Omental fat pad (tissue), 4 donors: Measurements from ENCODE around the gene DCUN1D1. TPM values are rescaled to one million over a fixed set of nuclear protein-coding genes. Genes with fewer than 3 reads are reported as not detected.

Source experiments
- ATAC-seq: fragments of 150-250 bp; one replicate; pipeline ENCODE4 v1.9.1; 2016; ENCODE audit warnings: mild to moderate bottlenecking, moderate library complexity; ENCODE audit not compliant: low FRiP score
- DNase-seq: peaks from one replicate; pipeline ENCODE4 v3.0.0-alpha.2; 2019; ENCODE audit warnings: low spot score
- total RNA-seq, 4 donors: library from RNA; depleted of rRNA; stranded (reverse); fragments of >200 nt; gene quantifications; one replicate each; pipeline ENCODE4 v1.1.0, GENCODE V29; 2016
- TF ChIP-seq, protein P1 (sequence below), 3 donors: fragments of 450-650 bp; IDR thresholded peaks; one replicate each; pipeline ENCODE4 v1.5.1; 2016 to 2017; ENCODE audit warnings: antibody characterized with exemption in 3 of 3, mild to moderate bottlenecking in 3 of 3, moderate library complexity in 2 of 3

DCUN1D1 gene
- total RNA-seq, 4 donors from 2014 or later: 19.5 to 27.7 (median 22.2) TPM

GRCh38 chr3:182967218-182968204 is 12.8 kb downstream of the DCUN1D1 start:
- no peak for ATAC-seq
- DNase-seq: no peak
- TF ChIP-seq, protein P1, sequence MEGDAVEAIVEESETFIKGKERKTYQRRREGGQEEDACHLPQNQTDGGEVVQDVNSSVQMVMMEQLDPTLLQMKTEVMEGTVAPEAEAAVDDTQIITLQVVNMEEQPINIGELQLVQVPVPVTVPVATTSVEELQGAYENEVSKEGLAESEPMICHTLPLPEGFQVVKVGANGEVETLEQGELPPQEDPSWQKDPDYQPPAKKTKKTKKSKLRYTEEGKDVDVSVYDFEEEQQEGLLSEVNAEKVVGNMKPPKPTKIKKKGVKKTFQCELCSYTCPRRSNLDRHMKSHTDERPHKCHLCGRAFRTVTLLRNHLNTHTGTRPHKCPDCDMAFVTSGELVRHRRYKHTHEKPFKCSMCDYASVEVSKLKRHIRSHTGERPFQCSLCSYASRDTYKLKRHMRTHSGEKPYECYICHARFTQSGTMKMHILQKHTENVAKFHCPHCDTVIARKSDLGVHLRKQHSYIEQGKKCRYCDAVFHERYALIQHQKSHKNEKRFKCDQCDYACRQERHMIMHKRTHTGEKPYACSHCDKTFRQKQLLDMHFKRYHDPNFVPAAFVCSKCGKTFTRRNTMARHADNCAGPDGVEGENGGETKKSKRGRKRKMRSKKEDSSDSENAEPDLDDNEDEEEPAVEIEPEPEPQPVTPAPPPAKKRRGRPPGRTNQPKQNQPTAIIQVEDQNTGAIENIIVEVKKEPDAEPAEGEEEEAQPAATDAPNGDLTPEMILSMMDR (IDR thresholded peaks at IDR 0.05): no peak

DNA sequence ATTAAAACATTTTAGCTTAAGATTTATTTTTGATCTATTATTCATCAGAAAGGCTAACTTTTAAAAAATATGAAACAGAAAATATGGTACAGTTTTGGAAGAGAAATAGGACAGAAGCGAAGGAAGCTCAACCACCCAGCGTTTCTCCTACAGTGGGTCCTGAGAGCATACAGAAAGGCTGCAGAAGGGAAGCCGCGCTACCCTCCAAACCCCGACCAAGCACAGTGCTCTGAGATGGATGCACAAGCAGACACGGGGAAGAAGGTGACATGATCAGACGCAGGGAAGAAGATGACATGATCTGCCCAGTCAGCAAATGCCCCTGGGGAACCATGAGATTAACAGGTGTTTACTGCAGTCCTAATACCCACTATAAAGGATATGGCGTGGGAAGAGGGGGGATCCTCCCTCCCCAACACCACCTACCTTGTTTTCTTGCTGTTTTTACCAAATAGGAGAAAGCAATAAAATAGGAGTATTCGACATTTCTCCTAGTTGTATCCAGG is 14.4 kb downstream of the DCUN1D1 start:
- DNase-seq: no peak
- TF ChIP-seq, protein P1 (IDR thresholded peaks at IDR 0.05): no peak
- no peak for ATAC-seq

- TF ChIP-seq, protein P1 (IDR thresholded peaks at IDR 0.05): no peak
- ATAC-seq: no peak
- DNase-seq: no peak
Observed at GRCh38 chr3:182964179-182964578, 16.2 kb downstream of the DCUN1D1 start.

DNA sequence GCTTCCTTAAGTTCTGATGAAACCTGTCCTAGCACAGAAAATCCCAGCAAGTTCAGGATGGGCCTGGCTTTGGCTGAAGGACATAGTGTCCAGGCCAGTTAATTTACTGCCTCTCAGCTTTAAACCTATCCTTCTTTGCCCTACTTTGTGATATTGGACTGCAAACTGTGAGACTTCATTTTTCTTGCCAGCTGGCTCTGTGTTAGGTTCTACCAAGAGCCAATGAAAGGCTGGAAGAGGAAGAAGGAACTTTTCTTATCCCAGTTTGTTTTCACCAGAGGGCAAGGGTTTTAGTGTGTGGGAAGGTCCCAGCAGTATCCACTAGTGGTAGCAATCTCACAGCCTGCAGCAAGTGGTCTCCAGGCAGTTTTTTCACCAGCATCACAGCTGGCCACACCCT is 18.2 kb downstream of the DCUN1D1 start:
- ATAC-seq (peak; percentile 80), DNase-seq (no peak)
- TF ChIP-seq, protein P1 (IDR thresholded peaks at IDR 0.05): no peak

- TF ChIP-seq, protein P1 (IDR thresholded peaks at IDR 0.05): no peak
- DNase-seq (no peak), ATAC-seq (no peak)
Observed at GRCh38 chr3:182959474-182960350, 20.6 kb downstream of the DCUN1D1 start.

DNA sequence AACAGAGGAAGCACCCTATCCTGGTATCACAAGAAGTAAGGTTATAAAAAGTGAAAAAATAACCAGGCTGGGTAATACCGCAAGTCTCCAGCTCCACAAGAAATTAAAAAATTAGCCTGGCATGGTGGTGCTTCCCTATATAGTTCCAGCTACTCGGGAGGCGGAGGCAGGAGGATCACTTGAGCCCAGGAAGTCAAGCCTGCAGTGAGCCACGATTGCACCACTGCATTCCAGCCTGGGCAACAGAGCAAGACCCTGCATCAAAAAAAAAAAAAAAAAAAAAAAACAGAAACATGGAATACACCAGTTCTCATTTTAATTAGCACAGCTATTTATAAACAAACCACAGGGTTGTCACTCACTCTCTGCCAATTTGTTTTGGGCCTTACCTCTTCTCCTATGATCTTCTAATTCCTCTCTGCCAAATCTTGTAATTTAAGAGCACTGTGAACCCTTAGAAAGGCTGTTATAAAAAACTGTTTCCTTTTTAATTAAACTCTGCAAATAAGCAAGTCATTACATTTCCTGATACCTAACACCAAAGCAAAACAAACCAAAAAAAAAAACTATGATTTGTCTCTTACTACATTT is 22.6 kb downstream of the DCUN1D1 start:
- TF ChIP-seq, protein P1 (IDR thresholded peaks at IDR 0.05): no peak
- DNase-seq (no peak), ATAC-seq (no peak)
